Measurements from ENCODE around the gene PTPRN.

PTPRN gene

DNA sequence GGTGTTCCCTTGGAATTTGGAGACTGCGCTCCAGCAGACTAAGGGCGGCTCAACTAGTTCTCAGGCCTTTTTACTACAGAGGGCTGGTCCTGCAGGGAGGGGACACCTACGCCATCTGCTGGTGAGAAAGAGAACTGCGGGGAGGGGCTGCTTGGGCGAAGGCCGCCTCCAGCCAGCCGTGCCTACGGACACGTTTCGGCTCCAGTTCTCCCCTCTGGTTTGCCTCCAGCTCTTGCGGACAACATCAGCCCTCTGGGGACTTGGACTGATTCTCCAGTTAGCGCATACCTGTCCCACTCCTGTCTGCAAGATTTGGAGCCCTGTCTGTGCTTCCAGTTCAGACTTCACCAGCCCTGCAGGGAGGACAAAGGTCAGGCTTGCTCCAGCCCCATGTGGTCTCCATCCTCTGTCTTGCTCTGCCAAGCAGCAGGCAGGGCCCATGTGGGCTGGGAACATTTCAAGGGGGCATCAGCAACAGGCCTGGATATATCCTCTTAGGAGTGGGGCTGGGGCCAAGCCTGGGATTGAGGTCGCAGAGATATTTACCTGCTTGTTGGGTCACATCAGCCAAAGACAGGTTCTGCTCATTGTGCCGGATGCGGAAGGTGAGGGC, 10.3 kb downstream of the PTPRN start:
- Histone ChIP-seq H3K9me2 (replicated peaks; ENCODE audit: low read depth, low read length) (no peaks in the 10 kb centered on the region), H3K9me3 (ENCODE audit: insufficient read depth, low read depth, low read length) (no peaks in the 10 kb centered on the region), H2AFZ (ENCODE audit: low read length) (peak overlapping the region; percentile 38; the same call in 1 of the 2 replicates), H3K36me3 (ENCODE audit: insufficient read depth, low read length) (no peaks in the 10 kb centered on the region), H3K27me3 (ENCODE audit: insufficient read depth, low read length, poor library complexity, severe bottlenecking) (peaks cover 12% of the 10 kb centered on the region), H3F3A (ENCODE audit: low read depth) (no peaks in the 10 kb centered on the region), H3K4me1 (ENCODE audit: insufficient read depth, low read length, poor library complexity, severe bottlenecking) (peaks cover 10% of the 10 kb centered on the region), H3K4me3 (ENCODE audit: low read length, poor library complexity, severe bottlenecking) (peak overlapping the region; percentile 31), H3K9ac (ENCODE audit: low read depth, low read length, poor library complexity, severe bottlenecking) (no peak overlapping the region), H3K4me2 (ENCODE audit: low read depth, low read length, poor library complexity, severe bottlenecking) (peak overlapping the region; percentile 43), H3K79me2 (ENCODE audit: insufficient read depth, low read length) (no peaks in the 10 kb centered on the region), H4K20me1 (ENCODE audit: insufficient read depth, low read length, poor library complexity, severe bottlenecking) (no peaks in the 10 kb centered on the region)
- TF ChIP-seq, protein P1, sequence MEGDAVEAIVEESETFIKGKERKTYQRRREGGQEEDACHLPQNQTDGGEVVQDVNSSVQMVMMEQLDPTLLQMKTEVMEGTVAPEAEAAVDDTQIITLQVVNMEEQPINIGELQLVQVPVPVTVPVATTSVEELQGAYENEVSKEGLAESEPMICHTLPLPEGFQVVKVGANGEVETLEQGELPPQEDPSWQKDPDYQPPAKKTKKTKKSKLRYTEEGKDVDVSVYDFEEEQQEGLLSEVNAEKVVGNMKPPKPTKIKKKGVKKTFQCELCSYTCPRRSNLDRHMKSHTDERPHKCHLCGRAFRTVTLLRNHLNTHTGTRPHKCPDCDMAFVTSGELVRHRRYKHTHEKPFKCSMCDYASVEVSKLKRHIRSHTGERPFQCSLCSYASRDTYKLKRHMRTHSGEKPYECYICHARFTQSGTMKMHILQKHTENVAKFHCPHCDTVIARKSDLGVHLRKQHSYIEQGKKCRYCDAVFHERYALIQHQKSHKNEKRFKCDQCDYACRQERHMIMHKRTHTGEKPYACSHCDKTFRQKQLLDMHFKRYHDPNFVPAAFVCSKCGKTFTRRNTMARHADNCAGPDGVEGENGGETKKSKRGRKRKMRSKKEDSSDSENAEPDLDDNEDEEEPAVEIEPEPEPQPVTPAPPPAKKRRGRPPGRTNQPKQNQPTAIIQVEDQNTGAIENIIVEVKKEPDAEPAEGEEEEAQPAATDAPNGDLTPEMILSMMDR (conservative IDR thresholded peaks at IDR 0.05; ENCODE audit: low read length), result peak; percentile 87
- TF ChIP-seq EZH2phosphoT487 (IDR thresholded peaks at IDR 0.05; ENCODE audit: borderline replicate concordance), result no peak

DNA sequence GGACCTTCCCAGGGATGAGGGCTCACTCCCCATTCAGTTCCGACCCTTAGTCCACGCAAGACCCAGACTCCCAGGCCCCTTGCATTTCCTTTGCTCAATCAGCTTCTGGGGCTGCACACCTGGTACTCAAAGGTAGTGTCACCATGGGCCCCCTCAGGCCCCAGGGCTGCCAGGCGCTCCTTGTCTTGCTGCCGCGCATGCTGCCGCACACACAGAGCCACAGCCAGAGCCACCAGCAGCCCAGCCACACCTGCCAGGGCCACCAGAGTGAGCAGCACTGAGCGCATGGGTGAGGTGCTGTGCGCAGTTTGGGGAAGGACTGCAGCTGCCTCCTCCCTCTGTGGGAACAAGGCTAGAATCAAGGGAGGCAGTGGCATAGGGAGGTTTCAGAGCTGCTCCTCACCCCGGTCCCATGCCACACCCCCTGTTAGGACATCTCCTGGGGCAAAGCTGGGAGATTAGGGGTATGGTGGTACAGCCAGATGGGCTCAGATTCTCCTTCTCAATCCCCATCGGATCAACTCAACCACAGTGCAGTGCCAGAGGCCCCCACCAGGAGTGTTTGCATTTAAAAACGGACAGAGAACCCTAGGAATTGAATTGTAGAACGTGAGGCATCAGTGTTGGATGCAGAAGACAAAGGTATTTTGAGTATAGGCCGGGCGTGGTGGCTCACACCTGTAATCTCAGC, 11.3 kb downstream of the PTPRN start:
- H3K9me2 ChIP-seq (replicated peaks; ENCODE audit: low read depth, low read length), result no peaks in the 10 kb centered on the region
- no peaks in the 10 kb centered on the region for H3K79me2 ChIP-seq (ENCODE audit: insufficient read depth, low read length)
- H3K4me1 ChIP-seq (ENCODE audit: insufficient read depth, low read length, poor library complexity, severe bottlenecking), result peaks cover 10% of the 10 kb centered on the region
- TF ChIP-seq, protein P1 (conservative IDR thresholded peaks at IDR 0.05; ENCODE audit: low read length), result no peak
- no peaks in the 10 kb centered on the region for H3F3A ChIP-seq (ENCODE audit: low read depth)
- no peaks in the 10 kb centered on the region for H4K20me1 ChIP-seq (ENCODE audit: insufficient read depth, low read length, poor library complexity, severe bottlenecking)
- H3K9me3 ChIP-seq (ENCODE audit: insufficient read depth, low read depth, low read length), result no peaks in the 10 kb centered on the region
- no peak overlapping the region for H2AFZ ChIP-seq (ENCODE audit: low read length)
- H3K36me3 ChIP-seq (ENCODE audit: insufficient read depth, low read length), result no peaks in the 10 kb centered on the region
- no peak overlapping the region for H3K9ac ChIP-seq (ENCODE audit: low read depth, low read length, poor library complexity, severe bottlenecking)
- H3K4me3 ChIP-seq (ENCODE audit: low read length, poor library complexity, severe bottlenecking), result no peak overlapping the region
- H3K4me2 ChIP-seq (ENCODE audit: low read depth, low read length, poor library complexity, severe bottlenecking), result no peak overlapping the region
- H3K27me3 ChIP-seq (ENCODE audit: insufficient read depth, low read length, poor library complexity, severe bottlenecking), result peaks cover 12% of the 10 kb centered on the region

DNA sequence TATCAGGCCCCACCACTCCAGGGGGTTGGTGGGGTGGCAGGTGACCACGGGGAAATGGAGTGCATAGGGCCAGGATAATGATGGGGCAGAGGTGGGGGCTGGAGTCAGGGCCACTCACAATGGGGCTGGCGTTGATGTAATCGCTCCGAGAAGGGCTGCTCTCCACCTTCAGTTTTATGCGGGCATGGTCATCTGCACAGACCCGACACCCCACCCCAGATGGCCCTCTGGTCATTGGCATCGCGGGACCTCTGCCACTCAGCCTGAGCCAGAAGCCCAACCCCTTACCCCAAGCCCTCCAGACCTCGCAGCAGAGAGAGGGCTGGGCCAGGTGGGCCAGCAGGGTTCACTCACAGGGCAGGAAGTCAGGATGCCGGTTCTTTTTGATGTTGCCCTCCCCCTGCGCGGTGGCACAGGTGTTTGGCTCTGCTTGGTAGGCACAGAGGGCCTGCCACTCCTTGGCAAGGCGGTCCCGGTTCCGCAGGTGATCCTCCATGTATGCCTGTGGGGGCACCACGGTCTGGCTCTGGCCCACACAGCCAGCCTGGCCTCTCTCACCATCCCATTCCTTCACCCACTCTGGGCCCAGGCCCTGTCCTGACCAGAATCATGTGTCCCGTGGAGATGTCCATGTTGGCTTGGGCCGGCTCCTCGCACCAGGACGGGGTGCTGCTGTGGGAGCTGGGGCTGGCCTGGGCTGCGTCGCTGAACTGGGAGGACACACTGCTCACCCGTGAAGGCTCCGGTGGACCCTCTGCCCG, 12.4 kb downstream of the PTPRN start:
- H3K9ac ChIP-seq (ENCODE audit: low read depth, low read length, poor library complexity, severe bottlenecking), result no peak overlapping the region
- H3K4me2 ChIP-seq (ENCODE audit: low read depth, low read length, poor library complexity, severe bottlenecking), result no peak overlapping the region
- H3K79me2 ChIP-seq (ENCODE audit: insufficient read depth, low read length), result no peaks in the 10 kb centered on the region
- H4K20me1 ChIP-seq (ENCODE audit: insufficient read depth, low read length, poor library complexity, severe bottlenecking), result no peaks in the 10 kb centered on the region
- H3K4me1 ChIP-seq (ENCODE audit: insufficient read depth, low read length, poor library complexity, severe bottlenecking), result peaks cover 10% of the 10 kb centered on the region
- H3F3A ChIP-seq (ENCODE audit: low read depth), result no peaks in the 10 kb centered on the region
- no peak overlapping the region for H3K4me3 ChIP-seq (ENCODE audit: low read length, poor library complexity, severe bottlenecking)
- no peak overlapping the region for H2AFZ ChIP-seq (ENCODE audit: low read length)
- H3K9me2 ChIP-seq (replicated peaks; ENCODE audit: low read depth, low read length), result no peaks in the 10 kb centered on the region
- H3K36me3 ChIP-seq (ENCODE audit: insufficient read depth, low read length), result no peaks in the 10 kb centered on the region
- no peaks in the 10 kb centered on the region for H3K9me3 ChIP-seq (ENCODE audit: insufficient read depth, low read depth, low read length)
- peaks cover 8% of the 10 kb centered on the region for H3K27me3 ChIP-seq (ENCODE audit: insufficient read depth, low read length, poor library complexity, severe bottlenecking)
- TF ChIP-seq, protein P1 (conservative IDR thresholded peaks at IDR 0.05; ENCODE audit: low read length), result no peak
- TF ChIP-seq EZH2phosphoT487 (IDR thresholded peaks at IDR 0.05; ENCODE audit: borderline replicate concordance), result no peak
